Heart right ventricle (tissue), 16 donors: ENCODE measurements around the gene VGLL2. TPM values are rescaled to one million over a fixed set of nuclear protein-coding genes. Genes with fewer than 3 reads are reported as not detected.

Experiments
- ATAC-seq, 8 donors: fragments of 200-7000 bp; cut with Tn5 transposase; one replicate each; pipeline ENCODE4 v1.9.1; 2020; ENCODE audit warnings: mild to moderate bottlenecking in 8 of 8, moderate library complexity in 8 of 8, moderate number of reproducible peaks in 1 of 8
- DNase-seq, 2 donors: peaks; one replicate each; pipeline ENCODE4 v3.0.0-alpha.2; 2020
- H3K27ac ChIP-seq, 10 donors: fragments of 200-600 bp; sonication (generic) in 2 of 10; one replicate each; pipeline versions ENCODE4 v1.5.0 to v1.8.0; 2020 to 2022; ENCODE audit warnings: mild to moderate bottlenecking in 3 of 10
- H3K27me3 ChIP-seq, 7 donors: fragments of 200-600 bp; one replicate each; pipeline ENCODE4 v1.8.0; 2021 to 2022; ENCODE audit warnings: mild to moderate bottlenecking in 2 of 7
- H3K36me3 ChIP-seq, 9 donors: fragments of 200-600 bp; sonication (generic) in 1 of 9; one replicate each; pipeline versions ENCODE4 v1.5.0 to v1.8.0; 2020 to 2022; ENCODE audit warnings: mild to moderate bottlenecking in 2 of 9
- H3K4me1 ChIP-seq, 9 donors: fragments of 200-600 bp; sonication (generic) in 1 of 9; one replicate each; pipeline versions ENCODE4 v1.5.0 to v1.8.0; 2020 to 2022; ENCODE audit warnings: mild to moderate bottlenecking in 4 of 9
- H3K4me3 ChIP-seq, 10 donors: fragments of 200-600 bp; sonication (generic) in 2 of 10; one replicate each; pipeline versions ENCODE4 v1.5.0 to v1.8.0; 2020 to 2022; ENCODE audit warnings: mild to moderate bottlenecking in 7 of 10, moderate library complexity in 2 of 10
- H3K9me3 ChIP-seq, 11 donors: fragments of 200-600 bp in 10 of 11; sonication (generic) in 2 of 11; one replicate each; pipeline versions ENCODE4 v1.5.0 to v1.8.0; 2013 to 2022; ENCODE audit warnings: mild to moderate bottlenecking in 2 of 11, control low read depth in 1 of 11, moderate library complexity in 1 of 11
- WGBS, 2 donors: extraction: QIAGEN DNeasy Blood & Tissue Kit; methylation state at CpG; one replicate each; pipeline ENCODE4 v1.1.7; 2013; ENCODE audit warnings: inconsistent platforms in 1 of 2; 5-methylcytosine and 5-hydroxymethylcytosine counted together
- intact Hi-C, 10 donors: fragments of 100-400 bp; cut with DNase I; formaldehyde crosslinking; loops; one replicate each; pipeline versions ENCODE4 v1.11.1 to v1.14.2; 2022
- polyA plus RNA-seq, 2 donors: library from polyadenylated mRNA; stranded (reverse); fragments of 200-250 nt; gene quantifications; one replicate each; pipeline ENCODE4 v1.2.3, GENCODE V29; 2013
- total RNA-seq, 10 donors: library from RNA; stranded (reverse); fragmentation: NEBNext Ultra II Directional in 3 of 10; extraction: Animal tissue kit (Norgen Biotek cat#: 25700) in 3 of 10; gene quantifications; one replicate each; pipeline versions ENCODE4 v1.2.1 to v1.2.4, GENCODE V29; 2021 to 2023
- TF ChIP-seq, protein P1 (sequence below), 9 donors: fragments of 200-600 bp; sonication (generic) in 2 of 9; IDR thresholded peaks; one replicate each; pipeline versions ENCODE4 v1.5.0 to v1.8.0; 2021 to 2022; ENCODE audit warnings: antibody characterized with exemption in 9 of 9, mild to moderate bottlenecking in 5 of 9, moderate library complexity in 1 of 9
- donor health status: Arrhythmogenic right ventricular cardiomyopathy.
- donor health status: ischemic (EF 13 %, LVEDD 7.1; RV severe dilation, severe dysfunction).
- donor health status: healthy with polysubstance abuse.
- donor health status: DM: no; HTN: yes; CAD: no.
- donor health status: DM: no; HTN: no; CAD: no.
- donor health status: ischemic (EF 25% LVEDD 6.9; RV normal size, moderate dysfunction).
- donor health status: ischemic (EF 25% LVEDD 5.7; RV mildly dilated, moderate dysfunction).
- donor health status: healthy.
- donor health status: DM: yes; HTN: yes; CAD: no.
- donor health status: Ischemic cardiomyopathy.
- donor health status: ischemic (EF 35%, LVEDD 5.7; RV mildly dilated, moderate dysfunction).
- donor health status: nonischemic (EF 11% LVEDD 7.7; RV severe dilation, severe dysfunction).
- donor health status: DM: yes; HTN: yes; CAD: no.
- donor health status: PGD.
- donor health status: ischemic (EF 29% LVEDD 5.4; RV normal size, mild dysfunction).
- donor health status: nonischemic (EF 23%, LVEDD 6.1; RV moderate dilation, normal function).

Gene VGLL2
- total and polyA plus RNA-seq, 12 donors: 0.21 to 32.4 (median 1.8) TPM; not detected in 4

DNA sequence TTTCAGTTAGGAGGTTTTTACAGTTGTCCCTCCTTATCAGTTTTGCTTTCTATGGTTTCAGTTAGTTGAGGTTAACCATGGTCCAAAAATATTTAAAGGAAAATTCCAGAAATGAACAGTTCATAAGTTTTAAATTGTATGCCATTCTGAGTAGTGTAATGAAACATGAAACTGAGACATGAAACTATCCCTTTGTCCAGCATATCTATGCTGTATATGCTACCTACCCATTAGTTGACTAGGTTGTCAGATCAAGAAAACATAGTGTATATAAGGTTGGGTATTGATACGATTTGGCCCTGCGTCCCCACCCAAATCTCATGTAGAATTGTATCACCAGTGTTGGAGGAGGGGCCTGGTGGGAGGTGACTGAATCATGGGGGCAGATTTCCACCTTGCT lies 39.1 kb downstream of the VGLL2 start:
- Histone ChIP-seq H3K27ac (no peak overlapping the region), H3K27me3 (no peaks in the 10 kb centered on the region), H3K4me1 (peaks cover 0 to 8% (median 0%) of the 10 kb centered on the region in 9 donors), H3K4me3 (no peak overlapping the region), H3K9me3 (no peaks in the 10 kb centered on the region), H3K36me3 (no peaks in the 10 kb centered on the region)
- ATAC-seq (no peak), DNase-seq (no peak)
- 78 to 85% methylated on average over 2 of the region's 2 CpGs for WGBS, 2 donors
- TF ChIP-seq, protein P1, sequence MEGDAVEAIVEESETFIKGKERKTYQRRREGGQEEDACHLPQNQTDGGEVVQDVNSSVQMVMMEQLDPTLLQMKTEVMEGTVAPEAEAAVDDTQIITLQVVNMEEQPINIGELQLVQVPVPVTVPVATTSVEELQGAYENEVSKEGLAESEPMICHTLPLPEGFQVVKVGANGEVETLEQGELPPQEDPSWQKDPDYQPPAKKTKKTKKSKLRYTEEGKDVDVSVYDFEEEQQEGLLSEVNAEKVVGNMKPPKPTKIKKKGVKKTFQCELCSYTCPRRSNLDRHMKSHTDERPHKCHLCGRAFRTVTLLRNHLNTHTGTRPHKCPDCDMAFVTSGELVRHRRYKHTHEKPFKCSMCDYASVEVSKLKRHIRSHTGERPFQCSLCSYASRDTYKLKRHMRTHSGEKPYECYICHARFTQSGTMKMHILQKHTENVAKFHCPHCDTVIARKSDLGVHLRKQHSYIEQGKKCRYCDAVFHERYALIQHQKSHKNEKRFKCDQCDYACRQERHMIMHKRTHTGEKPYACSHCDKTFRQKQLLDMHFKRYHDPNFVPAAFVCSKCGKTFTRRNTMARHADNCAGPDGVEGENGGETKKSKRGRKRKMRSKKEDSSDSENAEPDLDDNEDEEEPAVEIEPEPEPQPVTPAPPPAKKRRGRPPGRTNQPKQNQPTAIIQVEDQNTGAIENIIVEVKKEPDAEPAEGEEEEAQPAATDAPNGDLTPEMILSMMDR (IDR thresholded peaks at IDR 0.05): no peak
- intact Hi-C loops: no loop called here

- no peak overlapping the region for H3K27ac ChIP-seq
- TF ChIP-seq, protein P1 (IDR thresholded peaks at IDR 0.05): no peak
- WGBS, 2 donors: 69 to 83% methylated on average over 3 of the region's 3 CpGs
Measured at GRCh38 chr6:117306227-117306790, 41.0 kb downstream of the VGLL2 start.

DNA sequence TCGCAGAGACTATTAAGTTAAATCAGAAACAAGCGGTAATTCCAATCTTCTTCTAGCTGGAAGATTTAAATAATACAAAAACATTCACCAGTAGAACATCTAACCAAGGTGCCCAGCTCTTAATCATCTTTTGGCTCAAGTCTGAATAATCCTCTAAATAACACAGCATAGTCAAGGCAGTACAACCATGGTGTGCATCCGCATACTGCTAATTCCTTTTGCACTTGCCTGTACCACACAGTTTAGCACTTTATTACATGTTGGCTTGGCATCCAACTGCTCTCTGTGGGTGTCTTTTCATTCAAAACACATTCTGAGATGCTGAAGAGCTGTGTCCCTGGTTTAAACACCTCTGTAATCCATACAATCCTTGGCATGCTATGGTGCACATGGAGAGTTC lies 42.3 kb downstream of the VGLL2 start:
- H3K9me3 ChIP-seq: no peaks in the 10 kb centered on the region
- intact Hi-C loops: no loop called here
- no peaks in the 10 kb centered on the region for H3K36me3 ChIP-seq
- no peak overlapping the region for H3K4me3 ChIP-seq
- peaks cover 0 to 8% (median 0%) of the 10 kb centered on the region in 9 donors for H3K4me1 ChIP-seq
- TF ChIP-seq, protein P1 (IDR thresholded peaks at IDR 0.05): no peak
- no peak overlapping the region for H3K27ac ChIP-seq
- DNase-seq (no peak), ATAC-seq (no peak)
- 94 to 97% methylated on average over 3 of the region's 3 CpGs for WGBS, 2 donors
- no peaks in the 10 kb centered on the region for H3K27me3 ChIP-seq

More at GRCh38 chr6:117306227-117306790, 41.0 kb downstream of the VGLL2 start:
- ATAC-seq: no peak
- Histone ChIP-seq H3K9me3 (no peaks in the 10 kb centered on the region), H3K4me3 (no peak overlapping the region), H3K36me3 (no peaks in the 10 kb centered on the region), H3K4me1 (peaks cover 0 to 8% (median 0%) of the 10 kb centered on the region in 9 donors), H3K27me3 (no peaks in the 10 kb centered on the region)
- intact Hi-C loops: no loop called here
- no peak for DNase-seq

DNA sequence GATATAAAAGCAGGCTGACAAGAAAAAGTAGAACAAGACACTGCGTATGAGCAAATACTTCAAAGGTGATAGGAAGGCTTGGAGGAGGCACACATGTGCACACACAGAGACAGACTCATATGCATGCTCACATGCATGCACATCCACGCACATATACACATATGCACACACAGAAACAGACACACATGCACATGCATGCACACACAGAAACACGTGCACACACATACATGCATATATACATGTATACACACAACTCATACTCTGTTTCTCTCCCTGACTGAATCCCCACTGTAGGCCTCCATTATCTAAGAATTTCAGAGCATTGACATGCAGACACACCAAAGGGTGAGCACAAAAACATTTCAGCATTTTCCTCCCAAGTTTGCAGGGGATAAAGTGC lies 43.7 kb downstream of the VGLL2 start:
- H3K4me1 ChIP-seq: peaks cover 0 to 2% (median 0%) of the 10 kb centered on the region in 9 donors
- H3K27ac ChIP-seq: no peak overlapping the region
- H3K36me3 ChIP-seq: no peaks in the 10 kb centered on the region
- no peak overlapping the region for H3K4me3 ChIP-seq
- no peaks in the 10 kb centered on the region for H3K27me3 ChIP-seq
- DNase-seq (no peak), ATAC-seq (no peak)
- WGBS, 2 donors: 77 to 81% methylated on average over 3 of the region's 3 CpGs
- TF ChIP-seq, protein P1 (IDR thresholded peaks at IDR 0.05): no peak
- no peaks in the 10 kb centered on the region for H3K9me3 ChIP-seq
- intact Hi-C loops: no loop called here
